CD4-positive, alpha-beta T cell treated with Interleukin-10 for 1 hour (primary cell): ENCODE results near the gene TXNDC16.
"Not testable (repeated sequence)": the region's sequence is repeated elsewhere in the genome, so short reads cannot be mapped to it uniquely, and the experiment has no call there.

Experiments
- DNase-seq: peaks from one replicate; pipeline ENCODE4 v3.0.0-alpha.2; 2020

Gene TXNDC16, protein sequence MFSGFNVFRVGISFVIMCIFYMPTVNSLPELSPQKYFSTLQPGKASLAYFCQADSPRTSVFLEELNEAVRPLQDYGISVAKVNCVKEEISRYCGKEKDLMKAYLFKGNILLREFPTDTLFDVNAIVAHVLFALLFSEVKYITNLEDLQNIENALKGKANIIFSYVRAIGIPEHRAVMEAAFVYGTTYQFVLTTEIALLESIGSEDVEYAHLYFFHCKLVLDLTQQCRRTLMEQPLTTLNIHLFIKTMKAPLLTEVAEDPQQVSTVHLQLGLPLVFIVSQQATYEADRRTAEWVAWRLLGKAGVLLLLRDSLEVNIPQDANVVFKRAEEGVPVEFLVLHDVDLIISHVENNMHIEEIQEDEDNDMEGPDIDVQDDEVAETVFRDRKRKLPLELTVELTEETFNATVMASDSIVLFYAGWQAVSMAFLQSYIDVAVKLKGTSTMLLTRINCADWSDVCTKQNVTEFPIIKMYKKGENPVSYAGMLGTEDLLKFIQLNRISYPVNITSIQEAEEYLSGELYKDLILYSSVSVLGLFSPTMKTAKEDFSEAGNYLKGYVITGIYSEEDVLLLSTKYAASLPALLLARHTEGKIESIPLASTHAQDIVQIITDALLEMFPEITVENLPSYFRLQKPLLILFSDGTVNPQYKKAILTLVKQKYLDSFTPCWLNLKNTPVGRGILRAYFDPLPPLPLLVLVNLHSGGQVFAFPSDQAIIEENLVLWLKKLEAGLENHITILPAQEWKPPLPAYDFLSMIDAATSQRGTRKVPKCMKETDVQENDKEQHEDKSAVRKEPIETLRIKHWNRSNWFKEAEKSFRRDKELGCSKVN

DNA sequence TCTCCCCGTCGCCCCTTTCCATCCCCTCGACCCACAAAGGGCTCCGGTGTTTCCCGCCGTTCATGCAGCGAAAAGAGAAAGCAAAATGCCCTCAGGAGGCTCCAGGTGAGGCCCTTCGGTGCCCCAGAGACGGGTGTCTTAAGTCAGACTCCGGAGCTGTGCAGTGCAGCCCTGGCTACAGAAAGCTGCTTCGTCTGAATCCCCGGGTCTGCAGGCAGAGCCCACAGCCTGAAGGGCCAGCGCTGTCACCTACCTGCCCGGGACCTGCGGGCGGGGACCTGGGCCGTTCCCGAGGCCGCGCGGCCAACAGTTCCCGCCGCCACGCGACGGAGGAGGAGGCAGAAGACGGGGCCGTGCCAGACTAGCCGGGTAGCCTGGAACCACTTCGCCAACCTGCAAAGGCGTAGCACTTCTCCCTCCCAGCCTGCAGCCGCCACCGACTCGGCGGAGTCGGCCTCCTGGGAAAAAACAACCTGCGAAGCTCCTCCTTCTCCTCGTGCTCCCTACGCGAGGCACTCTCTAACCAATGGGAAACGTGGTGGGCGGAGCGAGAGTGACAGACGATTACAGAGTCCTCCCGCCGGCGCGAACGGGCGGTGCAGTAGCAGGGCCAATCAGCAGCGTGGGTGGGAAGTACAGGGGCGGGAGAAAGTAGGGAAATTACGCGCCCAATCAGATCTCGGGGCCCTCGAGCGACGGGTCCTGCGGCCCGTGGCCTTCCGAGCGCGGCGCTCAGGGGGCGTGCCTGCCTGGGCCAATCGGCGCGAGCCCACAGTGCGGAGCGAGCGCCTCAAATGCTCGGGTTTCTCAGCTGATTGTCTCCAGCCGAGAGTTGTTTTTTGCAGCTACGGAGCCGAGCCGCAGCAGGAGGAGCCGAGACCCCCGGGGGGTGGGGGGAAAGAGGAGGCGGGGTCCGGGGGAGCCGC is at the start of gene TXNDC16, which contains the start of gene GPR137C:
TXNDC16 (minus strand) TSS at position 443 of the 926 bp plus-strand sequence. CDS start 8,948 bp downstream, outside the sequence.
GPR137C (plus strand) TSS at position 774 of the 926 bp plus-strand sequence. CDS start 312 bp downstream, outside the sequence.
- peak; percentile 99 for DNase-seq

DNA sequence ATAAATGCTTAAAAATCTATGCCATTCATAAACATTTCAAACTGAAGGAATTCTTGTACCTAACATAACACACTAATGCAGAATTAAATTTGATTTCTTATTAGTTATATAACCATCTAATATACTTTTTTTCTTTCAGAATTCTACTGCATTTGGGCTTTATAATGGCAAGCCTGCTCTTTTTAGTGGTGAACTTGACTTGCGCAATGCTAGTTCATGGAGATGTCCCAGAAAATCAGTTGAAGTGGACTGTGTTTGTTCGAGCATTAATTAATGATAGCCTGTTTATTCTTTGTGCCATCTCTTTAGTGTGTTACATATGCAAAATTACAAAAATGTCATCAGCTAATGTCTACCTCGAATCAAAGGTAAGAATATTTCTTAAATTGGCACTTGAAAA is 47.7 kb upstream of the TXNDC16 start:
- DNase-seq = no peak

DNA sequence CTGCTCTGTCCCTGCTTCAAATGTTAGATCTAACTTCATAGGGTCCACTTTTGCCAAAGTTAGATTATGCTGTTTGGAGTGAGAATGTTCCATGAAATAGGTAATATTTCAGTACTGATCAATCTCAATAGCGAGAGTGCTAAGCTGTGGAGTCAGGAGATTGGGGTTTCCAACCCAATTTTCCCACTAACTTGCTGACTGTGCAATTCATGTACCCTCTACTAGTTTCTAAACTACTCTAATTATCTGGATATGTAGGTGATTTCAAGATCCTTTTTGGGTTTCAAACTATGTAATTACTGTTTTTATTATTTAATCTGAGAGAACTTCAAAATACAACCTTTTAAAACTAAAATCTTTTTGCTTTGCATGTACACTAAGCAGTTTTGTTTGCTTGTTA is 46.3 kb upstream of the TXNDC16 start:
- no peak for DNase-seq

DNA sequence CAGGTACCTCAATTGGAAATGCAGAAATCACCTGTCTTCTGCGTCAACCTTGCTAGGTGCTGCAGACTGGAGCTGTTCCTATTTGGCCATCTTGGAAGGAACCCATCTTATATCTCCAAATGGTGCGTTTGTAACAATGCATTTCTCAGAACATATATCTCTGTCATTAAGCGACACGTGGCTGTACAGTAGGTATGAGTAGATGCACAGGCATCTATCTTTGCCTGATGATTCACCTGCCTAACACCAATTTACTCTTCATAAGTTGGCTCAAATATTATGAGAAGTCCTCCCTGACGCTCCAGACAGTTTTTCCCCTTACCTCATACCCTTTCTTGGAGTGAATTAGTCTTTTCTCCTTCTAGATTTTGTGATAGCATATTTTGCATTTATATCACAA is 44.6 kb upstream of the TXNDC16 start:
- no peak for DNase-seq

DNA sequence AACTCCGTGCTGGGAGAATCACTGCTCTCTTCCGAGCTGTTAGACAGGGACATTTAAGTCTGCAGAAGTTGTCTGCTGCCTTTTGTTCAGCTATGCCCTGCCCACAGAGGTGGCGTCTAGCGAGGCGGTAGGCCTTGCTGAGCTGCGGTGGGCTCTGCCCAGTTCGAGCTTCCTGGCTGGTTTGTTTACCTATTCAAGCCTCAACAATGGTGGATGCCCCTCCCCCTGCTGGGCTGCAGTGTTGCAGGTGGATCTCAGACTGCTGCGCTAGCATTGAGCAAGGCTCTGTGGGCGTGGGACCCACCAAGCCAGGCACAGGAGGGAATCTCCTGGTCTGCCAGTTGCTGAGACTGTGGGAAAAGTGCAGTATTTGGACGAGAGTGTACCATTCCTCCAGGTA is 44.0 kb upstream of the TXNDC16 start:
- no peak for DNase-seq

DNA sequence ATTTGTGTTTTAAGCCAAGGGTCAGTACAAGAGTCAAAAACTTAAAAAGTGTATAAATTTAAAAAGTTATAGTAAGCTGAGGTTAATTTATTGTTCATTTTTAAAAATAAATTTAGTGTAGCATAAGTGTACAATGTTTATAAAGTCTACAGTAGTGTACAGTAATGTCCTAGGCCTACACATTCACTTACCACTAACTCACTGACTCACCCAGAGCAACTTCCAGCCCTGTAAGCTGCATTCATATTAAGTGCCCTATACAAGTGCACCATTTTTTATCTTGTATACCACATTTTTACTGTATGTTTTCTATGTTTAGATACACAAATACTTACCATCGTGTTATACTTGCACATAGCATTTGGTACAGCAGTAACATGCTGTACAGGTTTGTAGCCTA is 38.0 kb upstream of the TXNDC16 start:
- DNase-seq = no peak

DNA sequence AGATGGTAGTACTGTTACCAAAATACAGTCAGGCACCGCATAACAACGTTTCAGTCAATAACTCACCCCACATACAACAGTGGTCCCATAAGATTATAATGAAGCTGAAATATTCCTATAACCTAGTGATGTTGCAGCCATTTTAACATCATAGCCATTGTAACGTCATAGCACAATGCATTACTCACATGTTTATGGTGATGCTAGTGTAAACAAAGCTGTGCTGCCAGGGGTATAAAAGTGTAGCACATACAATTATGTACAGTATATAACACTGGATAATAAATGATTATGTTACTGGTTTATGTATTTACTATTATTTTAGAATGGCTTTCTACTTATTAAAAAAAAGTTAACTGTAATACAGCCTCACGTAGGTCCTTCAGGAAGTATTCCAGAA is 37.3 kb upstream of the TXNDC16 start:
- DNase-seq = no peak

DNA sequence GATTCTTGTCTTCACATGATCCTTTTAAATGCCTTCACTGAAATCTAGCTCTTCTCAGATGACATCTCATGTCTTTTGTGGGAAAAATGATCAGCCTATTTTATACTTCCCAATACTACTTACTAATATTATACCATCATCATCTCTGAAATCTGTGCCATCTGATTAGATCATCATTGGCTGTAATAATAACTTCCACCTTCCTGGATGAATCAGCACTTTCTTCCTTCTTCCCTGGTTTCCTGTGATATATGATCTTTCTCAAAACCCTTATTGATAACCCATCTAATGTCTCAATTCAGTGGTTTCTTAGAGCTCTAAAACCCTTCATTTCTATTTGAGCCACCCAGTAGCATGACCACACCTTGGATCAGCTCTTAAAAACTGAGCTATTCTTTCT is 31.2 kb upstream of the TXNDC16 start:
- no peak for DNase-seq

DNA sequence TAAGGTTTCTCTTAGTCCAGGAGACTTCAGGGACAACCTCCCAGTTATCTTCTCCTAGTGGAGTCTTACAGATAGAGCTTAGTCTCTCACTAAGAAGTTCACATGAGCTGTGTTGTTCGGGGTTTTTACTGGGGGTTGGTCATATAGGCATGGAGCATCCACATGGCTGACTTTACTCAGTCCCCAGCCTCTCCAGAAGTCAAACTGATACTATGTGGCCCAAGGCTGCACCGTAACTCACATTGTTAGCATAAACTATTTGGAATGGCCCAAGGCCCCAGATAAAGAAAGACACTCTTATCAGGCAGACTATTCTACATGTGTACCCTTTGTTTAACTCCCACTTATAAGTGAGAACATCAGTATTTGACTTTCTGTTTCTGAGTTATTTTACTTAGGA is 23.6 kb upstream of the TXNDC16 start:
- no peak for DNase-seq

DNA sequence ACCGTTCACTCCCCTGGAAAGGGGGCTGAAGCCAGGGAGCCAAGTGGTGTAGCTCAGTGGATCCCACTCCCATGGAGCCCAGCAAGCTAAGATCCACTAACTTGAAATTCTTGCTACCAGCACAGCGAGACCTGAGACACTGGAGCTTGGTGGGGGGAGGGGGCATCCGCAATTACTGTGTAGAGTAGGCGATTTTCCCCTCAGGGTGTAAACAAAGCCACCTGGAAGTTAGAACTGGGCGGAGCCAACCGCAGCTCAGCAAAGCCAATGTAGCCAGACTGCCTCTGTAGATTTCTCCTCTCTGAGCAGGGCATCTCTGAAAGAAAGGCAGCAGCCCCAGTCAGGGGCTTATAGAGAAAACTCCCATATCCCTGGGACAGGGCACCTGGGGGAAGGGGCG is 16.1 kb upstream of the TXNDC16 start:
- DNase-seq = not testable (repeated sequence)

DNA sequence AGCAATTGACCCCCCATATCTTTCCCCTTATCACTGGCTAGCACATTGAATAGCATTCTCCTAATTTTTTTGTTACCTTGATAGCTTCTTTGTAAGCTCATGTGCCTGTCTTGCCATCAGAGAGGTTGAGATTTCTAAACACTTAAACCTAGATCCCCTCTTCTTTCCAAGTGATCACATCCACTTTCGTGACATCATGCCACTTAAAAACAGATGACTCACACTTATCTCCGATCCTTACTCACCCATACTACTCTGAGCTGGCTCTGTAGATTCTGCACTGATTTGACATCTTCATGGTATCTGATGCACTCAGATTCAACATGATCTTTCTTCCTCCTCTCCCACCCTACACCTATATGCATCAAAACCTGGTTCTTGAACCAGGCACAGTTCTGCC is 10.8 kb upstream of the TXNDC16 start:
- no peak for DNase-seq

DNA sequence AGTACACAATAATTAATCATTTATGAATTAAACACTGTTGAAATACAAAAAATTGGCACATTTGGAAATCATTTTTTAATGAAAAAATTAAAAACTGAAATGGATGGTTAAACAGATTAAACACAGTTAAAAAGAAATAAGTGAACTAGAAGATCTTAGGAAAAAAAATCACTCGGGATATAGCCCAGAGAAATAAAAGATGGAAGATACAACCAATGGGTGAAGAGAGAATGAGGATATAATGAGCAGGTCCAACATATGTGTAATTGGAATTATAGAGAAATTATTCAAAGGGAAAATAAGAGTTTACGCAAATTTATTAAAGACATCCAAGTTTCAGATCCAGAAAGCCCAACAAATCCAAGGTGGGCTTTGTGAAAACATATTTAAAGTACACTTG is 6.4 kb upstream of the TXNDC16 start:
- no peak for DNase-seq

DNA sequence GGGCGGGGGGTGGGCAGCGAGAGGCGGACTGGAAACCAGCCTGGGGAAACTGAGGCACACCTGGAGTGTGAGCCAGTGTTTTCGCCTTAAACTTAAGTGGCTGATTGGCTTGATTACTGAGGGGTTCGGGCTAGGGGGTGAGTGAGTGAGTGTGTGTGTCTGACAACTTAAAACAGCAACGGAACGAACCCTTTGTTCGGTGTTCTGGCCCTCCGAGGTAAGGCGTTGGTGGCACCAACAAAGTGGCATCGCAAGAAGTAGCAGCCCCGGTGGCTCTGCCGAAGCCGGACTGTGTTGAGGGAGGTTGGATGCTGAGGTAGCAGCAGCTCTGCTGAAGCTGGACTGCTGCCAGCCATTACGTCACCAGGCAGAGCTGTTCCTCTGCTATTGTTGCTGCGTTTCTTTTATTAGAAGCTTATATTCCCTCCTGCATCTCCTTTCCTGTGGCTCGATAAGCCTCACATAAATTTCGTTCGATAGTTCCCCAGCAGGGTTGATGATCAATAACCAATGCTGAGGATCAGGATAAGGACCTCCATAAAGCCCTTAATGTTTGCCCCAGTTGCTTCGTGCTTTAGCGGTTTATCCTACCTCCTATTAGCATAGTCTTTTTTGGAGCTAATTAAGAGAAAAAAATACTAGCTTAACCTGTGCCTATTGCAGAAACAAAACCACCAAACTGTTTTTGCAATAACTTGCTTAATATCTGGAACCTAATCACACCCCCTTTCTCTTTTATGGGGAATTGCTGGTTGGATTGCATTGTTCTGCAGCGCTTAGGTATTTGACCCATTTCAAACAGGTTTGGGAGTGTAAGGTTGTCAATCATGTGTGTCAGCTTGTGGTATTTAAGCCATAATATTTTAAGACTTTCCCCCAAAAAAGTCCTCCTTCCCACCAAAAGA is 1.6 kb upstream of the TXNDC16 start:
- peak; percentile 84 for DNase-seq

DNA sequence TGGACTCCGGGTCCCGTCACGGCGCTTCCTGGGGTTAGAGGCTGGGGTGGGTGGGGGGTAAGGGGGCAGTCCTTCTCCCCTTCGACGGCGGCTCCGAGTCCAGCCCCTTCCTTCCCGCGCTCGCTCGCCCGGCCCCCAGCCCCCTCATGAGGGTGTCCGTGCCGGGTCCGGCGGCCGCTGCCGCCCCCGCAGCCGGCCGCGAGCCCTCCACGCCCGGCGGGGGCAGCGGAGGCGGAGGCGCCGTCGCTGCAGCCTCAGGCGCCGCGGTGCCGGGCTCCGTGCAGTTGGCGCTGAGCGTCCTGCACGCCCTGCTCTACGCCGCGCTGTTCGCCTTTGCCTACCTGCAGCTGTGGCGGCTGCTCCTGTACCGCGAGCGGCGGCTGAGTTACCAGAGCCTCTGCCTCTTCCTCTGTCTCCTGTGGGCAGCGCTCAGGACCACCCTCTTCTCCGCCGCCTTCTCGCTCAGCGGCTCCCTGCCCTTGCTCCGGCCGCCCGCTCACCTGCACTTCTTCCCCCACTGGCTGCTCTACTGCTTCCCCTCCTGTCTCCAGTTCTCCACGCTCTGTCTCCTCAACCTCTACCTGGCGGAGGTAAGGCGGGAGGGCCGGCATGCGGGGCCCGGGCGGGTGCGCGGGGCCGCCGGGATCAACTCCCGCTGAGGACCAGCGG is 831 bp upstream of the TXNDC16 start:
- no peak for DNase-seq

DNA sequence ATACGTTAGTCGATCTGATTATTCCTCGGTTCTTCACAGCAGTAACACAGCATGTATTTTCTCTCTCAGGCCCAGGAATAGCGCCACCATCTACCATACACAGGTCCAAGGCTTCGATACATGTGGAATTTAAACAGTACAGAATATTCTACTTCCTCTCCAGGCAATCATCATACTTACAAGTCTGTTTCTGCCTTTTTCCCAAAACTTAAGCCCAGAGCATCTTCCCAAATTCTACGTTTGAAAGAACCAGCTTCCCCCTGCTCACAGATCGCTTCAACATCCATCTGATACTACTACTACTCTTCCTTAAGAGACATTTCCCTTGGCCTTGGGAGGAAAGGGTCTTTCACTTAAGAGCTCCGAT is 626 bp downstream of the TXNDC16 start:
- peak; percentile 23 for DNase-seq

DNA sequence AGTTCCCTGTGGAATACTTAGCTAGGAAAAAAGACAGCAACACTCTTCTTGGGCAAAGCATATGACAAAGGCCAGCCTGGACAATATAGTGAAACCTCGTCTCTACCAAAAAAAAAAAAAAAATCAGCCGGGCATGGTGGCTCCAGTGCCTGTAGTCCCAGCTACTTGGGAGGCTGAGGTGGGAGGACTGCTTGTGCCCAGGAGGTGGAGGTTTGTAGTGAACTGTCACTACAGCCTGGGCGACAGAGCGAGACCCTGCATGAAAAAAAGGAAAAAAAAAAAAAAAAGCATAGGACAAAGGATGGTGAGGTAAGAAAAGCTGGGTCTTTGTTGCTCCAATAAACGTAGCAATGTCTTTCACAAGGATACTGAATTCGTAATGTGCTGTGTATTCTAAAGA is 1.1 kb downstream of the TXNDC16 start:
- no peak for DNase-seq

DNA sequence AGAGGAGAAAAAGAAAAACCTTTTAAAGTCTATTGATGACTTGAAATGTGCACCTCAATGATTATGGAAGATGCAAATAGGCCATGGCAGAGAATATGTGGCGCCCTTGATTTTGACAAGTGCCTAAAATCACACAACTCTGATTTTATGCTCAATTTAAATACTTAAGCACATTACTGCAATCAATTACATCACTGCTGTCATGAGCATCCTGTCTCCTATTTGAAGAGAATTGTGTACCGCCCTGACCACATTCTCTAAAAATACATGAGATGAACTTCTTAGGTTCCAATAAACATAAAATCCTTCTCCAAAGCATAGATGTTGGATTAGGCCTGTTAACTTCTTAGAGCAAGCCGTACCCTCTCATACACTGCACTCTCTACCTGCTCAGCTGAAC is 1.6 kb downstream of the TXNDC16 start:
- DNase-seq = no peak

DNA sequence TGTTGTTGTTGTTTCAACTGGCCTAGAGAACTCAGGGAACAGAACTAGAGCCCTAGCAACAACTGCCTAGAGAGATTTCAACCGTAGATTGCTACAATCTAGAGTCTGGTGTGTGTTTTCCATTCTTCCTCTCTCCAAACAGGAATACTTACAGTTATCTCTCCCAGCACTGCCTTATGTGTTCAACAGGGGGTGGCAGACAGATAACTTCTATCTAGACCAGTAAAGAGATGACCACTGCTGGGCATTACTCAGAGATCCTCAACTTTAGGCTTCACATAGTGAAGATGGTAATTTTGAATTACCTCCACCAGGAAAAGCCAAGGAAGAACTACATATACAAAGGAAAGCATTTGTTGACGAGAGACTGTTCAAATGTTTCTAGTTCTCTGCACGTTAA is 4.8 kb downstream of the TXNDC16 start:
- no peak for DNase-seq

DNA sequence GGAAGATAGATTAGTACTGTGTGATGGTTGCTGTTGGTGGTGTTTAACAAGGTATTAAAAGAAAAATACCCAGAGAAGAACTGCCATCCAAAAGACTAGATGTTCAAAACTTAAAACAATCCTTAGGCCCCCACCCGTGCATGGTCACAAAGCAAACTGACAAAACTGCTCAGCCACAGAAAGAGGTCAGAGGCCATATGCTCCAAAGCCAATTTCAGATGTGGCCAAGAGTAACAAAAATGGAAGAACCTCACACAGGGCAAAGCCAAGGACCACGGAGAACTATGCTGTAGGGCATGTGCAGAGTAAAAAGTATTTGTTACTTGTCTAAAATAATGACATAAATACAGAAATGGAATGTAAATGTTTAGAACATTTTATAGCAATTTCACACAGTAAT is 5.3 kb downstream of the TXNDC16 start:
- no peak for DNase-seq

DNA sequence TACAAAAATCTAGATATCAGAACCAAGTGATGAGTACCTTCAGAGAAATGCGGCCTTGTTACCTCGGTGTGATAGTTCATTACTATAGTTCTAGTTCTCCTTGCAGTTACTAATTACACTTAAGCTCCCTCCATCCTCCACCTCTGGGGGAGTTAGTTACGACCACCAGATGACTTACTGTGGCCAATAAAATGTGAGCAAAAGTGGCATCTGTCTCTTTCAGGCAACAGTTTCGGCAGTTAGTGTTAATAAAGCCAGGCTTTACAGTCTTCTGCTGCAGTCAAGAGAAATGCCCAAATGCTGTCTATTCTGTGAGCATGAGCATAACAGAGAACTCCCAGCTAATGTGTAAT is 6.0 kb downstream of the TXNDC16 start:
- no peak for DNase-seq

DNA sequence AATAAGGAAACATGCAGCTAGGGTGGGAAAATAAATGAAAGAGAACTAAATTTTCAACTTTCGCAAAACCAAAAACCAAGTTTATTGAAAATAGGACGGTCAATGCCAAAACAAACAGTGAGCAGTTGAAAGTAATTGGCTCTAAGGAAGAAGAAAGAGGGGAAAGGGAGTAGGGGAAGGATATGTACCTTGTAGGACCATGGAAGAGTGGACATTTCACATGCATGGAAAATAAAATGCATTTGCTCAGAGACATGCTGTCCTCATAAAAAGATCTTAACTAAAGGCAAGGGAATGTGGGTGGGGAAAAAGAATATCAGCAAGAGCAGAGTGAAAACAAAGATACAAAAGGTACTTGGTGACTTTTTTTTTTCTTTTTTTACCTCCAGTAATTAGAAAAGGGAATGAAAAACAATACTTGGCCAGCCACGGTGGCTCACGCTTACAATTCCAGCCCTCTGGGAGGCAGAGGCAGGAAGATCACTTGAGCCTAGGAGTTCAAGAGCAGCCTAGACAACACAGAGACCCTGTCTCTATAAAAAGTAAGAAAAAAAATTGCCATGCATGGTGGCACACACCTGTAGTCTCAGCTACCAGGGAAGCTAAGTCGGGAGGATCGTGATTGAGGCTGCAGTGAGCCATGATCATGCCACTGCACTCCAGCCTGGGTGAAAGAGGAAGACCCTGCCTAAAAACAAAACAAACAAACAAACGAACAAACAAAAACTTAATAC is 6.6 kb downstream of the TXNDC16 start:
- DNase-seq = no peak
